ENCODE results near the gene TRIM2. TPM values are rescaled to one million over a fixed set of nuclear protein-coding genes. Genes with fewer than 3 reads are reported as not detected.
"Not testable (repeated sequence)": the region's sequence is repeated elsewhere in the genome, so short reads cannot be mapped to it uniquely, and the experiment has no call there.

TRIM2 gene
- total RNA-seq, 1 donor from 2014 or later: not detected

GRCh38 chr4:153176938-153177337 is 27.3 kb upstream of the TRIM2 start:
- no peaks in the 10 kb centered on the region for H3K4me1 Mint-ChIP-seq
- no peak for DNase-seq
- no peak overlapping the region for H3K4me3 Mint-ChIP-seq
- no peaks in the 10 kb centered on the region for H3K27me3 Mint-ChIP-seq
- no peaks in the 10 kb centered on the region for H3K9me3 Mint-ChIP-seq
- intact Hi-C loops (cut with micrococcal nuclease): no loop called here
- no peak overlapping the region for H3K27ac Mint-ChIP-seq
- no peaks in the 10 kb centered on the region for H3K36me3 Mint-ChIP-seq (ENCODE audit: low read depth)

GRCh38 chr4:153177841-153178240 is 26.4 kb upstream of the TRIM2 start:
- intact Hi-C loops (cut with micrococcal nuclease): no loop called here
- Mint-ChIP-seq H3K27me3 (no peaks in the 10 kb centered on the region), H3K27ac (no peak overlapping the region), H3K4me3 (no peak overlapping the region), H3K9me3 (no peaks in the 10 kb centered on the region), H3K4me1 (no peaks in the 10 kb centered on the region), H3K36me3 (ENCODE audit: low read depth) (no peaks in the 10 kb centered on the region)
- no peak for DNase-seq

GRCh38 chr4:153179100-153179499 is 25.1 kb upstream of the TRIM2 start:
- Mint-ChIP-seq H3K4me1 (no peaks in the 10 kb centered on the region), H3K9me3 (no peaks in the 10 kb centered on the region), H3K27me3 (peaks cover 6% of the 10 kb centered on the region), H3K36me3 (ENCODE audit: low read depth) (no peaks in the 10 kb centered on the region), H3K27ac (no peak overlapping the region), H3K4me3 (no peak overlapping the region)
- DNase-seq: no peak
- intact Hi-C loops (cut with micrococcal nuclease): no loop called here

GRCh38 chr4:153181293-153181692 is 22.9 kb upstream of the TRIM2 start:
- DNase-seq: no peak
- Mint-ChIP-seq H3K36me3 (ENCODE audit: low read depth) (no peaks in the 10 kb centered on the region), H3K27ac (no peak overlapping the region), H3K4me1 (no peaks in the 10 kb centered on the region), H3K9me3 (no peaks in the 10 kb centered on the region), H3K4me3 (no peak overlapping the region), H3K27me3 (peaks cover 9% of the 10 kb centered on the region)
- intact Hi-C loops (cut with micrococcal nuclease): no loop called here

GRCh38 chr4:153181700-153182099 is 22.5 kb upstream of the TRIM2 start:
- no peak overlapping the region for H3K4me3 Mint-ChIP-seq
- peaks cover 9% of the 10 kb centered on the region for H3K27me3 Mint-ChIP-seq
- H3K36me3 Mint-ChIP-seq (ENCODE audit: low read depth): no peaks in the 10 kb centered on the region
- H3K9me3 Mint-ChIP-seq: no peaks in the 10 kb centered on the region
- no peak overlapping the region for H3K27ac Mint-ChIP-seq
- intact Hi-C loops (cut with micrococcal nuclease): no loop called here
- no peak for DNase-seq
- no peaks in the 10 kb centered on the region for H3K4me1 Mint-ChIP-seq

- Mint-ChIP-seq H3K27ac (no peak overlapping the region), H3K4me3 (no peak overlapping the region), H3K27me3 (peaks cover 11% of the 10 kb centered on the region), H3K36me3 (ENCODE audit: low read depth) (no peaks in the 10 kb centered on the region), H3K9me3 (no peaks in the 10 kb centered on the region), H3K4me1 (no peaks in the 10 kb centered on the region)
- DNase-seq: no peak
- intact Hi-C loops (cut with micrococcal nuclease): no loop called here
These were observed 21.1 kb upstream of the TRIM2 start for GRCh38 chr4:153183146-153183545.

- Mint-ChIP-seq H3K36me3 (ENCODE audit: low read depth) (no peaks in the 10 kb centered on the region), H3K4me3 (no peak overlapping the region), H3K27me3 (peaks cover 11% of the 10 kb centered on the region), H3K9me3 (no peaks in the 10 kb centered on the region), H3K4me1 (no peaks in the 10 kb centered on the region), H3K27ac (no peak overlapping the region)
- intact Hi-C loops (cut with micrococcal nuclease): no loop called here
- no peak for DNase-seq
These were observed 18.9 kb upstream of the TRIM2 start for GRCh38 chr4:153185331-153185852.

GRCh38 chr4:153186046-153186728 is 18.1 kb upstream of the TRIM2 start:
- Mint-ChIP-seq H3K27ac (no peak overlapping the region), H3K9me3 (no peaks in the 10 kb centered on the region), H3K36me3 (ENCODE audit: low read depth) (no peaks in the 10 kb centered on the region), H3K4me1 (no peaks in the 10 kb centered on the region), H3K4me3 (no peak overlapping the region), H3K27me3 (peaks cover 14% of the 10 kb centered on the region)
- DNase-seq: no peak
- intact Hi-C loops (cut with micrococcal nuclease): no loop called here

- no peak overlapping the region for H3K27ac Mint-ChIP-seq
- intact Hi-C loops (cut with micrococcal nuclease): no loop called here
- H3K4me1 Mint-ChIP-seq: no peaks in the 10 kb centered on the region
- no peaks in the 10 kb centered on the region for H3K36me3 Mint-ChIP-seq (ENCODE audit: low read depth)
- no peak for DNase-seq
- H3K4me3 Mint-ChIP-seq: no peak overlapping the region
- H3K9me3 Mint-ChIP-seq: no peaks in the 10 kb centered on the region
- H3K27me3 Mint-ChIP-seq: peaks cover 10% of the 10 kb centered on the region
These were observed 15.0 kb upstream of the TRIM2 start for GRCh38 chr4:153189016-153189801.

- no peak for DNase-seq
- Mint-ChIP-seq H3K4me3 (no peak overlapping the region), H3K27me3 (peaks cover 12% of the 10 kb centered on the region), H3K4me1 (no peaks in the 10 kb centered on the region), H3K9me3 (no peaks in the 10 kb centered on the region), H3K36me3 (ENCODE audit: low read depth) (no peaks in the 10 kb centered on the region), H3K27ac (no peak overlapping the region)
- intact Hi-C loops (cut with micrococcal nuclease): no loop called here
These were observed 12.4 kb upstream of the TRIM2 start for GRCh38 chr4:153191795-153192363.

- DNase-seq: no peak
- H3K4me1 Mint-ChIP-seq: no peaks in the 10 kb centered on the region
- intact Hi-C loops (cut with micrococcal nuclease): no loop called here
These were observed 6.9 kb upstream of the TRIM2 start for GRCh38 chr4:153197301-153197700.

GRCh38 chr4:153198719-153199118 is 5.5 kb upstream of the TRIM2 start:
- Mint-ChIP-seq H3K36me3 (ENCODE audit: low read depth) (no peaks in the 10 kb centered on the region), H3K9me3 (no peaks in the 10 kb centered on the region), H3K4me3 (no peak overlapping the region), H3K27ac (no peak overlapping the region), H3K27me3 (peaks cover 3% of the 10 kb centered on the region), H3K4me1 (no peaks in the 10 kb centered on the region)
- DNase-seq: no peak
- intact Hi-C loops (cut with micrococcal nuclease): no loop called here

More at GRCh38 chr4:153197301-153197700, 6.9 kb upstream of the TRIM2 start:
- Mint-ChIP-seq H3K27me3 (peaks cover 3% of the 10 kb centered on the region), H3K9me3 (no peaks in the 10 kb centered on the region), H3K36me3 (ENCODE audit: low read depth) (no peaks in the 10 kb centered on the region), H3K4me3 (no peak overlapping the region), H3K27ac (no peak overlapping the region)

GRCh38 chr4:153203746-153204145 is 497 bp upstream of the TRIM2 start:
- H3K36me3 Mint-ChIP-seq (ENCODE audit: low read depth); DNase-seq; H3K4me3 Mint-ChIP-seq; H3K27me3 Mint-ChIP-seq; H3K9me3 Mint-ChIP-seq; intact Hi-C loops (cut with micrococcal nuclease); H3K27ac Mint-ChIP-seq: not testable (repeated sequence)
- H3K4me1 Mint-ChIP-seq: peaks cover 18% of the 10 kb centered on the region

All from activated CD4-positive, alpha-beta T cell treated with anti-CD3 and anti-CD28 coated beads, Interleukin-2, amount 10 ng/mL, durations not matched to agents 24 days and 14 days (primary cell).